Fibroblast of peridontal ligament (primary cell): ENCODE results near the gene CTXN2.
A peak's percentile ranks its signal among the peaks of the same experiment; 100 is the strongest.

Experiments
- DNase-seq: peaks from one replicate; pipeline ENCODE4 v3.0.0-alpha.2; 2010; ENCODE audit errors: extremely low read depth

The CTXN2 gene

DNA sequence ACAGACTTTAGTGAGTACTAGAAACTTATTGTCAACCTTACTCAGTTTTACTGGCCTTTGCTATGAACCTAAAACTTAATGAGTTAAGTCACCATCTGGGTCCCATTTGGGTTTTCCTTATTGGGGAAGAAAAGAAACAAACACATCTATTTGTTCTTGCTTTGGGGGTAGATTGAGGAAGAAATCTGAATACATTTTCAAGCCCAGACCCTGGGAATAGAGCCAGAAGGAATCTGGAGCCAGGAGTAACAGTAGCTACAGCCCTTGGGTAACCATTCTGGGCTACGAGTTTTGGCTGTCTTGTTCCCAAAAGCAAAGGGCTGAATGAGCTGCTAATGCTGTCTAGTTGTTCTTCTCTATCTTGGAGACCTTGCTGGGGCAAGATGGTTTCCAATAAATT lies 31.2 kb downstream of the CTXN2 start:
- peak; percentile 21 for DNase-seq

DNA sequence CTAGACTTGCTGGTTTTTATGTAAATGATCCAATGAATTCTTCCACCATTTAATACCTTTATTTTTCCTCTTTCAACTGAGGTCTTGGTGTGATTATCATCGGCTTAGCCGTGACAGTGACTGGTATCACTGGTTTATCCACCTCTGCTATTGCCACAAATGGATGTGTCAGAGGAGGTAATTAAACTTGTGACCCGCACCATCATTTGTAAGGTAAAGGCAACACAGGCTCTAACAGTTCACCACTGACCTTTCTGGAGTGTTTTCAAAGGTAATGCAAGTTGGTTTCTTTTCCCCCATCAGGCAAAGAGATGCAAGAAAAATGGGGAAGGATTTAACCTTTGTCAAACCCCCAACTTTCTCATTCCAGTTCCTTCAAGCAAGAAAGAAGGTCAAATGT lies 34.3 kb downstream of the CTXN2 start:
- no peak for DNase-seq

DNA sequence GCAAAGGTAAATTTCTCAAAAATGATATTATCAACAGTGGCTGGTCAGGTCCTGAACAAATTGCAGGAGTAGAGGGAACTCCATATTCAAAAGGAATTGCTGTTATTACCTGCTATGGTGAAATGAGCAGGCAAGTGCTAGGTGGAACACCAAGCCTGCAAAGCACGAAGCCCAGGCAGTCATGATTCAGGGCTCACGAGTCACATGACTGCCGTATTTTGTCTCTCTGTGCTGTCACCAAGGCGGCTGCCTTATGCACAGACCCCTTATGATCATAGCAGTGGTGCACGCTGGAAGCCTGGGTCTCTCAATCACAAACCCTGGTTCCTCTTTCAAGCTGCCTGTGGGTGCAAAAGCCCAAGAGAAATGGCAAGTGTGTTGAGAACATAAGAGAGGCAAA lies 39.0 kb downstream of the CTXN2 start:
- DNase-seq: no peak

DNA sequence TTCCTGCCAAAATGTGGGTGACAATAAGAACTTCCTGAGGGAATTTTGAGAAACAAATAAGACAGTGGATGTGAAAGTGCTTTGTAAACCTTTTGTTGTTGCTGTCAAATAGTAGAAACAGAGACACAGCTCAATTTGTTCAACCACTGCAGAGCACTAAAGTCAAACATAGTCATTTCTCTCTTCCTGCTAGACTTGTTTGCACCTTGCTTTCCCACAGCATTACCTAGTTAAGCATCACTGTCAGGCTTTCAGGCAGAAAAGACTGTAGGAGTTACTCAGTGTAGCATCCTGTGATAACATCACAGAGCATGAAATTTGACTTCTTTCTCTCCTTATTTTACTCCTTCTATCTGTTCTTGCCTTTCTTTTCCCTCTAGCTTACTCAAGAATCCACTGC lies 41.8 kb downstream of the CTXN2 start:
- DNase-seq: no peak

DNA sequence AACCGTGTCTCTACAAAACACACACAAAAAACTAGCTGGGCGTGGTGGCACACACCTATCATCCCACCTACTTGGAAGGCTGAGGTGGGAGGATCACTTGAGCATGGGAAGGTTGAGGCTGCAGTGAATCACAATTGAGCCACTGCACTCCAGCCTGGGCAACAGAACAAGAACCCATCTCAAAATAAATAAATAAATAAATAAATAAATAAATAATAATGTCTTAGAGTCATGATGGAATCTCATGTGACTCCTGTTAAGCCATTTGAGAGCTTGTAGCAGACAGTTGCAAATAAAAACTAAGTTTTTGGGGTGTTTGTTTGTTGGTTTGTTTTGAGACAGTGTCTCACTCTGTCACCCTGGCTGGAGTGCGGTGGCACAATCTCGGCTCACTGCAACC lies 47.9 kb downstream of the CTXN2 start:
- DNase-seq: no peak

DNA sequence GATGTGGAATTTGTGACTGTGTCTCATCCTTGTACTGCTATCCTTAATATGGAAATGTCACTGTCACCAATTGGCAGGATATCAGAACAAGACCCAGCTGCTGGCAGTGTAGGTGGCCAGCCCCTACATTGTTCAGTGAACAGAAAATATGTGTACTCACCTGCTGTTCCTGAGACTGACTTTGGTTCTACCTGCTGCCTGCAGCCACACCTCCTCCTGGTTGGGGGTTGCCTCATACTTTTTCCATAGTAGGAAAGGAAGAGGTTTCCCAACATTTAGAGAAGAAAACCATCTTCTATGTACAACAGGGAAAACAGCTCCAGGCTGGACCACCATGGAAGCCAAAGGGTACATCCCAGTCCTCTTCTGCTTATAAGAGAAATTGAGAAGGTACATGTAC lies 50.5 kb downstream of the CTXN2 start:
- no peak for DNase-seq

DNA sequence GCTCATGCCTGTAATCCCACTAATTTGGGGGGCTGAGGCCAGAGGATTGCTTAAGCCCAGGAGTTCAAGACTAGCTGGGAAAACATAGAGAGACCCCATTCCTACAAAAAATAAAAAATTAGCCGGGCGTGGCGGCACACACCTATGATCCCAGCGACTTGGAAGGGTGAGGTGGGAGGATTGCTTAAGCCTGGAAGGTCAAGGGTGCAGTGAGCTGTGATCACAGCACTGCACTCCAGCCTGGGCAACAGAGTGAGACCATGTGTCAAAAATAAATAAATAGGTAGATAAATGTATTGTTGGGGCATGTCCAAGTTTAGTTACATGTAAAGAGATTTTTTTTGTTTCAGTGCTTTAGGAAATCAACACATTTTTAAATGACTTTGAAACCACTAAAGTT lies 51.1 kb downstream of the CTXN2 start:
- DNase-seq: no peak

DNA sequence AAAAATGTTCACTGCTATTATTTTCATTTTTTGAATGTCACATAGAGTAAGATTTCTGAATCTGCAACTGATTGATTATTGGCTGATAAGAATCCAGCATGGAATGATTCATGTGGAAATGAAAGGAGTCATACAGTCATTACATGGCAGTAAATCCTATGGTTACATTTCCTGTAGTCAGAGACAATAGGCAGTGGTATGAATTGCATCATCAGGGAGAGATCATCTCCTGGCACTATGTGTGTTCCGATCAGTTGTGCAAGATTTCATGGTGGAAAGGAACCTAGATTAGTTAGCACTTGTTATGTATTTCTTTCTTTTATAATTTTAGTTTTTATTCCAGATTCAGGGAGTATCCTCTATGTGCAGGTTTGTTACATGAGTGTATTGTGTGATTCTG lies 53.5 kb downstream of the CTXN2 start:
- no peak for DNase-seq

DNA sequence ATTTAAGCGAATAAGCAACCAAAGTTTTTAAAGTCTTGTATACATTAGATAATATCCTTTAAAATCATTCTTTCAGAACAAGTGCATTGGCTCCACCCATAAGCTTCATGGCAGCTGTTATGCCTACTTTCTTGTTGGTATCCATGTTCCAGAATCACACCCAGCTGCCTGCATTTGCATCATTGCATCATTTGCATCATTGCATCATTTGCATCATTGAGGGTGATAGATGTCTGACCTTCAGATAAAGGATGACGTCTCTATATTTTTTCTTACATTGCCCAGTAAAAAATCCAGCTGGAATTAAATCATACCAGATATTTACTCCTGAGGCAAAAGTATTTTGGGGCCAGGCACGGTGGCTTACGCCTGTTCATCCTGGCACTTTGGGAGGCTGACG lies 56.9 kb downstream of the CTXN2 start:
- DNase-seq: no peak

DNA sequence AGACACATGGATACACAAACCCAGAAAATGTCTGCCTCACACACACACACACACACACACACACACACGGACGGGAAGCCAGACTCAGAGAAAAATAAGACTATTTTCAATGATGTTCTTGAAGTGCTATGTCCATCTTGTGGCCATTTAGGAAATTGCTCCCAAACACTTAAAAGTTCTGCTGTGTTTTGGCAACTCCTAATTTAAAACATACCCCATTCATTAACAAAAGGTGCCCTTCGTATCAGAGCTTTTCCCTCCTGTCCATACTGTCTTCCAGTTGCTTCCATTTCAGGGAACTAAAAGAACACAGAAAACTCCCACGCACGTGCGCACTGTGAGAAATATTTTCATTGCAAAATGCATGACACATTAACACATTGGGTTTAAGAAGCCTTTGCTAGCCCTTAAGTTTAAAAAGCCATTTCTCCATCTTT lies 59.2 kb downstream of the CTXN2 start:
- peak; percentile 88 for DNase-seq

DNA sequence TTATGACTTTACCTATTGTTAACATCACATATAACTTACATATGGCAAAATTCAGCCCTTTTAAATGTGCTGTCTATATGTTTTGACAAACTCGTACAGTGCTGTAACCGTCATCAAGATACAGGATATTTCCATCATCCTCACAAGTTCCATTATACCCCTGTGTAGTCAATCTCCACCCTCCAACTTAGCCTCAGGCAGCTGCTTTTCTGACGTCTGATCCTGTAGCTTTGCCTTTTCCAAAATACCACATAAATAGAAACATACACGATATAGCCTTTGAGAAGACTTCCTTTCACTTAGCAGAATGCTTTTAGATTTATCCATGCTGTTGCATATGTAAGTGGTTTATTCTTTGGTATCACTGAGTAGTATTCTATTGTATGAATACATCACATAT lies 61.7 kb downstream of the CTXN2 start:
- no peak for DNase-seq
